Brain microvascular endothelial cell (primary cell): Measurements from ENCODE around the gene THEMIS.

Source experiments
- DNase-seq: peaks from one replicate; pipeline ENCODE4 v3.0.0-alpha.2; 2020
- H3K27ac ChIP-seq: fragments of 250-450 bp; sonication (Bioruptor Pico); 2 replicates; pipeline ENCODE4 v1.5.1; 2020; ENCODE audit warnings: mild to moderate bottlenecking, moderate library complexity
- H3K27me3 ChIP-seq: fragments of 250-450 bp; sonication (Bioruptor Pico); replicated peaks from 2 replicates; pipeline ENCODE4 v1.5.1; 2020; ENCODE audit warnings: mild to moderate bottlenecking
- H3K36me3 ChIP-seq: fragments of 250-450 bp; sonication (Bioruptor Pico); replicated peaks from 2 replicates; pipeline ENCODE4 v1.5.1; 2020; ENCODE audit warnings: mild to moderate bottlenecking
- H3K4me3 ChIP-seq: 2 replicates; pipeline ENCODE4 v1.5.1; 2011; ENCODE audit warnings: low read depth, mild to moderate bottlenecking, control low read depth, low read length, moderate library complexity
- CTCF ChIP-seq: IDR thresholded peaks from 2 replicates; pipeline ENCODE4 v1.5.1; 2011; ENCODE audit warnings: low read depth, mild to moderate bottlenecking, moderate library complexity, low read length, control low read depth, inconsistent platforms; ENCODE audit errors: missing control alignments
- in situ Hi-C: cut with HindIII; loops from 2 replicates; pipeline ENCODE4 v1.10.0; 2017; ENCODE audit warnings: low sequenced_read_pairs, low pct_ligation_motif_present

The THEMIS gene

GRCh38 chr6:127900935-127901334 is at the start of gene THEMIS:
Gene THEMIS (minus strand): TSS chr6:127901058. CDS start chr6:127900932, 126 bp downstream.
- no peaks in the 10 kb centered on the region for H3K36me3 ChIP-seq
- no peak within 1 kb of the TSS for H3K27ac ChIP-seq
- DNase-seq = no peak
- H3K4me3 ChIP-seq = no peak within 1 kb of the TSS
- H3K27me3 ChIP-seq = no peaks in the 10 kb centered on the region
- in situ Hi-C loops = no loop called here
- TF ChIP-seq CTCF = no peak

GRCh38 chr6:127949251-127949650 is 48.4 kb upstream of the THEMIS start:
- no peak for TF ChIP-seq CTCF
- in situ Hi-C loops = no loop called here

GRCh38 chr6:127946388-127946787 is 45.5 kb upstream of the THEMIS start:
- H3K27me3 ChIP-seq = no peaks in the 10 kb centered on the region
- DNase-seq = no peak
- H3K4me3 ChIP-seq = no peak overlapping the region
- TF ChIP-seq CTCF = no peak
- in situ Hi-C loops = no loop called here
- no peak overlapping the region for H3K27ac ChIP-seq
- H3K36me3 ChIP-seq = no peaks in the 10 kb centered on the region

More at GRCh38 chr6:127949251-127949650, 48.4 kb upstream of the THEMIS start:
- DNase-seq = no peak
- Histone ChIP-seq H3K27ac (no peak overlapping the region), H3K4me3 (no peak overlapping the region), H3K36me3 (no peaks in the 10 kb centered on the region), H3K27me3 (no peaks in the 10 kb centered on the region)

GRCh38 chr6:127945434-127946097 is 44.7 kb upstream of the THEMIS start:
- Histone ChIP-seq H3K4me3 (no peak overlapping the region), H3K27me3 (no peaks in the 10 kb centered on the region), H3K27ac (no peak overlapping the region), H3K36me3 (no peaks in the 10 kb centered on the region)
- in situ Hi-C loops = no loop called here
- no peak for DNase-seq
- TF ChIP-seq CTCF = no peak

GRCh38 chr6:127941228-127941627 is 40.4 kb upstream of the THEMIS start:
- H3K27ac ChIP-seq = no peak overlapping the region
- H3K4me3 ChIP-seq = no peak overlapping the region
- H3K27me3 ChIP-seq = no peaks in the 10 kb centered on the region
- DNase-seq = no peak
- in situ Hi-C loops = no loop called here
- no peaks in the 10 kb centered on the region for H3K36me3 ChIP-seq
- no peak for TF ChIP-seq CTCF

GRCh38 chr6:127939442-127940066 is 38.7 kb upstream of the THEMIS start:
- in situ Hi-C loops = no loop called here
- TF ChIP-seq CTCF = no peak
- peak; percentile 4 for DNase-seq
- H3K27ac ChIP-seq = peak overlapping the region; percentile 86
- H3K27me3 ChIP-seq = no peaks in the 10 kb centered on the region
- H3K4me3 ChIP-seq = no peak overlapping the region
- H3K36me3 ChIP-seq = no peaks in the 10 kb centered on the region
